ENCODE data around the gene CDADC1.

Gene CDADC1

DNA sequence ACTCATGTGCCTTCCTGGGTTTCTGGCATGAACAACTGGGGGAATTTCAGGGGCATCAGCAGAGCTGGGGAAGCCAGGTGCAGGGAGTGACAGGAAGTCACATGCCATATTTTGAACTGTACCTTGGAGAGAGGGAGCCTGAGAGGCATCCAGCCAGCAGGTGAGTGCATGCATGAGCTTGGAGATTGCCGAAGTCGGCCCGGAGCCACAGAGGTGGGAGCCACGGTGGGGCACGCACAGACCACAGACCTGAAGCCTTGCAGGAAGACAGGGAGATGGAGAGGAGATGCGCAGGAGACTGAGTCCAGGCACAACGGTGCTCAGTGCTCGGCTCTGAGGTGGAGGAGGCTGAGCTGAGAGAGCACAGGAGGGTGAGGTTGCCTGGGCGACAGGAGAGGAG is 55.1 kb downstream of the CDADC1 start:
- H3K4me1 ChIP-seq (ENCODE audit: control insufficient read depth, low read length), result peaks cover 27% of the 10 kb centered on the region
- no peaks in the 10 kb centered on the region for H3K9me2 ChIP-seq (replicated peaks; ENCODE audit: control insufficient read depth, low read length)
- H3F3A ChIP-seq (ENCODE audit: control insufficient read depth, insufficient read depth), result no peaks in the 10 kb centered on the region; the same call in 1 of the 2 replicates
- H3K36me3 ChIP-seq (ENCODE audit: control insufficient read depth, low read length), result no peaks in the 10 kb centered on the region
- no peaks in the 10 kb centered on the region for H3K27me3 ChIP-seq (ENCODE audit: control insufficient read depth, low read length)
- no peak overlapping the region for H3K4me3 ChIP-seq (ENCODE audit: low read length)
- no peaks in the 10 kb centered on the region for H3K79me2 ChIP-seq (ENCODE audit: control insufficient read depth, low read length)
- no peaks in the 10 kb centered on the region for H3K9me3 ChIP-seq (ENCODE audit: control insufficient read depth, insufficient read depth, low read length)
- TF ChIP-seq EZH2phosphoT487 (IDR thresholded peaks at IDR 0.05; ENCODE audit: borderline replicate concordance, low read length), result no peak
- TF ChIP-seq, protein P1, sequence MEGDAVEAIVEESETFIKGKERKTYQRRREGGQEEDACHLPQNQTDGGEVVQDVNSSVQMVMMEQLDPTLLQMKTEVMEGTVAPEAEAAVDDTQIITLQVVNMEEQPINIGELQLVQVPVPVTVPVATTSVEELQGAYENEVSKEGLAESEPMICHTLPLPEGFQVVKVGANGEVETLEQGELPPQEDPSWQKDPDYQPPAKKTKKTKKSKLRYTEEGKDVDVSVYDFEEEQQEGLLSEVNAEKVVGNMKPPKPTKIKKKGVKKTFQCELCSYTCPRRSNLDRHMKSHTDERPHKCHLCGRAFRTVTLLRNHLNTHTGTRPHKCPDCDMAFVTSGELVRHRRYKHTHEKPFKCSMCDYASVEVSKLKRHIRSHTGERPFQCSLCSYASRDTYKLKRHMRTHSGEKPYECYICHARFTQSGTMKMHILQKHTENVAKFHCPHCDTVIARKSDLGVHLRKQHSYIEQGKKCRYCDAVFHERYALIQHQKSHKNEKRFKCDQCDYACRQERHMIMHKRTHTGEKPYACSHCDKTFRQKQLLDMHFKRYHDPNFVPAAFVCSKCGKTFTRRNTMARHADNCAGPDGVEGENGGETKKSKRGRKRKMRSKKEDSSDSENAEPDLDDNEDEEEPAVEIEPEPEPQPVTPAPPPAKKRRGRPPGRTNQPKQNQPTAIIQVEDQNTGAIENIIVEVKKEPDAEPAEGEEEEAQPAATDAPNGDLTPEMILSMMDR (IDR thresholded peaks at IDR 0.05; ENCODE audit: low read depth, low read length, poor library complexity, severe bottlenecking), result no peak
- H3K27ac ChIP-seq (ENCODE audit: low read depth, low read length), result no peak overlapping the region
- H4K20me1 ChIP-seq (ENCODE audit: control insufficient read depth, insufficient read depth, low read depth, low read length), result no peaks in the 10 kb centered on the region
- no peak overlapping the region for H3K4me2 ChIP-seq (ENCODE audit: low read length)

DNA sequence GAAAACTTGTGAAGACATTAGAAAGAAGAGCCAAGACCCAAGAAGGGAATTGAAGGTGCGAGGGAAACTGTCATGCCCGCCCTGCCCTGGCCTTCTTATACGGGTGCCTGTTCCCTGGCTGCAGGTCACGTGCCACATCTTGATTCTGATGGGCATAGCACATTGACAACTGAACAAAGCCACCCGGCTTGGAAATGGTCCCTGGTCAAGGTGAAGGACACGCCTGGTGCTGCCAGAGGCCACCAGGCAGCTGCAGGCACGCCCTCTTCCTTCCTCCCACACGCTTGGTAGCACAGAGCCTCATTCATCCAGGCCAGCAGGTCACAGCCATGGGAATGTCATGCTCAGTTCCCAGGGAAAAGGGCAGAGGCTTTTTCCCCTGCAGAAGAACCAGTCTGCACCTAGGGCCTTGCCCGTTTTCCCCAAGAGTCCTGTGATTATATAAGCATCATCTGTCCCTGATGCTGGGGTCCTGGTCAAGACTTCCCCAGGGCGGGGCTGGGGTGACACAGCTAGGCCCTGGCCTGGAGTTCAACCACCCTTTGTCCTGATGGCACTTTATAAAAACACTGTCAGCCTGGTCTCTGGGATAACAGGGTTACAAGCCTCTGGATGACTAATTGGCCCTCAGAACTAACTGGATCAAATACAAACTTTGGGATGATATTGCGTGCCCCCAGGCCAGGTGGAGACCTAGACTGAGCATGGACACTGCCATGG is 56.0 kb downstream of the CDADC1 start:
- Histone ChIP-seq H3K9me2 (replicated peaks; ENCODE audit: control insufficient read depth, low read length) (no peaks in the 10 kb centered on the region), H4K20me1 (ENCODE audit: control insufficient read depth, insufficient read depth, low read depth, low read length) (no peaks in the 10 kb centered on the region), H3K79me2 (ENCODE audit: control insufficient read depth, low read length) (no peaks in the 10 kb centered on the region), H3K4me1 (ENCODE audit: control insufficient read depth, low read length) (peaks cover 27% of the 10 kb centered on the region), H3F3A (ENCODE audit: control insufficient read depth, insufficient read depth) (no peaks in the 10 kb centered on the region), H3K4me3 (ENCODE audit: low read length) (no peak overlapping the region), H3K4me2 (ENCODE audit: low read length) (no peak overlapping the region), H3K27ac (ENCODE audit: low read depth, low read length) (no peak overlapping the region), H3K36me3 (ENCODE audit: control insufficient read depth, low read length) (no peaks in the 10 kb centered on the region), H3K27me3 (ENCODE audit: control insufficient read depth, low read length) (no peaks in the 10 kb centered on the region), H3K9me3 (ENCODE audit: control insufficient read depth, insufficient read depth, low read length) (no peaks in the 10 kb centered on the region)
- no peak for TF ChIP-seq EZH2phosphoT487 (IDR thresholded peaks at IDR 0.05; ENCODE audit: borderline replicate concordance, low read length)
- TF ChIP-seq, protein P1 (IDR thresholded peaks at IDR 0.05; ENCODE audit: low read depth, low read length, poor library complexity, severe bottlenecking), result no peak

DNA sequence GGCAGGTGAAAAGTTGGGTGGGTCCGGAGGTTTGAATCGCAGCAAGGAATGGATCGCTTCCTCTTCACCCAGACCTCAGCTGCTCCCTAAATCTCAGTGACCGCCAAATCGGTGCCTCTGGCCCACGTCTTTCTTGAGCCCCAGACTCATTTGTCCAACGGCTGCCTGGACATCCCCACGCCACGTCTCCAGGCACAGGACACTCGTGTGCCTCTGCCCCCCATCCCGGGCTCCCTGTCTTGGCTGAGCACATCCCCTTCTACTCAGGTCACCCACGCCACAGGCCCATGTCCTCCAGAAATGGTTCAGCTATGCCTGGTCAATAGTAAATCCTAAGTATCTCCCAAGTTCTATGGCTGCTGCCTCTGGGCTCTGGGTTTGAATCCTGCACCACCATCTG is 56.6 kb downstream of the CDADC1 start:
- no peak overlapping the region for H3K4me2 ChIP-seq (ENCODE audit: low read length)
- H3F3A ChIP-seq (ENCODE audit: control insufficient read depth, insufficient read depth), result no peaks in the 10 kb centered on the region
- TF ChIP-seq, protein P1 (IDR thresholded peaks at IDR 0.05; ENCODE audit: low read depth, low read length, poor library complexity, severe bottlenecking), result no peak
- TF ChIP-seq EZH2phosphoT487 (IDR thresholded peaks at IDR 0.05; ENCODE audit: borderline replicate concordance, low read length), result no peak
- peaks cover 27% of the 10 kb centered on the region for H3K4me1 ChIP-seq (ENCODE audit: control insufficient read depth, low read length)
- H3K9me3 ChIP-seq (ENCODE audit: control insufficient read depth, insufficient read depth, low read length), result no peaks in the 10 kb centered on the region
- H3K4me3 ChIP-seq (ENCODE audit: low read length), result no peak overlapping the region
- no peaks in the 10 kb centered on the region for H3K9me2 ChIP-seq (replicated peaks; ENCODE audit: control insufficient read depth, low read length)
- no peaks in the 10 kb centered on the region for H3K36me3 ChIP-seq (ENCODE audit: control insufficient read depth, low read length)
- no peaks in the 10 kb centered on the region for H3K27me3 ChIP-seq (ENCODE audit: control insufficient read depth, low read length)
- no peaks in the 10 kb centered on the region for H4K20me1 ChIP-seq (ENCODE audit: control insufficient read depth, insufficient read depth, low read depth, low read length)
- no peaks in the 10 kb centered on the region for H3K79me2 ChIP-seq (ENCODE audit: control insufficient read depth, low read length)
- no peak overlapping the region for H3K27ac ChIP-seq (ENCODE audit: low read depth, low read length)

All from DOHH2 (cell line).